Endothelial cell of umbilical vein (primary cell): Measurements from ENCODE around the gene INAVA. TPM values are rescaled to one million over a fixed set of nuclear protein-coding genes. Genes with fewer than 3 reads are reported as not detected.

Experiments
- BruUV-seq: library from RNA; stranded (reverse); fragments of 400-500 nt; replicated peaks from 2 replicates; lab custom pipeline; 2021; lab: Mats Ljungman, UMichigan
- CTCF ChIA-PET: fragments of 300-600, 350-600 bp; sonication (Branson Sonifier 250); formaldehyde crosslinking; loops from one replicate; lab custom pipeline; 2021; ENCODE audit warnings: antibody characterized with exemption, inconsistent platforms; lab: Charles Lee
- POLR2A ChIA-PET: fragments of 300-600, 350-600 bp; sonication (Branson Sonifier 250); formaldehyde crosslinking; loops from one replicate; lab custom pipeline; 2021; ENCODE audit warnings: antibody characterized with exemption, inconsistent platforms; lab: Charles Lee
- DNase-seq: peaks from one replicate; pipeline ENCODE4 v3.0.0-alpha.2; 2011; ENCODE audit warnings: low read depth, low spot score
- FAIRE-seq: peaks from 2 replicates; lab custom pipeline; 2011; peaks lifted over from hg19 to GRCh38; lab: Jason Lieb, UNC
- H2AFZ ChIP-seq: 2 replicates; pipeline ENCODE4 v1.6.0; 2012; ENCODE audit warnings: low read depth, low read length, control low read depth, inconsistent platforms
- H3K27ac ChIP-seq: 2 replicates; pipeline ENCODE4 v1.5.1; 2011; ENCODE audit warnings: low read depth, mild to moderate bottlenecking, control low read depth, low read length, moderate library complexity; ENCODE audit not compliant: insufficient read depth
- H3K27me3 ChIP-seq, 2 experiments: 2 replicates each; pipeline versions ENCODE4 v1.6.0 to v1.6.1; 2011; ENCODE audit warnings: low read length in 2 of 2, mixed read lengths in 1 of 2; ENCODE audit not compliant: control insufficient read depth in 2 of 2, insufficient read depth in 2 of 2
- H3K36me3 ChIP-seq, 2 experiments: 2 replicates in 1 of 2; 3 replicates in 1 of 2; pipeline ENCODE4 v1.5.1; 2011; ENCODE audit warnings: low read length in 2 of 2, mild to moderate bottlenecking in 1 of 2, moderate library complexity in 1 of 2; ENCODE audit not compliant: control insufficient read depth in 2 of 2, insufficient read depth in 2 of 2; ENCODE audit errors: extremely low read depth in 1 of 2
- H3K4me1 ChIP-seq: 3 replicates; pipeline ENCODE4 v1.5.1; 2011; ENCODE audit warnings: mild to moderate bottlenecking, low read length; ENCODE audit not compliant: control insufficient read depth, insufficient read depth; ENCODE audit errors: extremely low read depth
- H3K4me2 ChIP-seq: 2 replicates; pipeline ENCODE4 v1.6.1; 2011; ENCODE audit warnings: low read length, control low read depth, mixed read lengths; ENCODE audit not compliant: insufficient read depth
- H3K4me3 ChIP-seq, 3 experiments: fragments of 200-600 bp in 1 of 3; sonication (generic), shearing (Covaris generic) in 1 of 3; replicated peaks in 1 of 3; 2 replicates each; pipeline ENCODE4 v1.5.1; 2011 to 2016; ENCODE audit warnings: control low read depth in 3 of 3, low read length in 3 of 3, mild to moderate bottlenecking in 2 of 3, inconsistent platforms in 1 of 3, low read depth in 1 of 3, moderate library complexity in 1 of 3; ENCODE audit not compliant: insufficient read depth in 1 of 3
- H3K79me2 ChIP-seq: 2 replicates; pipeline ENCODE4 v1.6.0; 2012; ENCODE audit warnings: low read length, inconsistent platforms; ENCODE audit not compliant: control insufficient read depth, insufficient read depth
- H3K9ac ChIP-seq: replicated peaks from 2 replicates; pipeline ENCODE3; 2011; ENCODE audit warnings: low read length, control low read depth; ENCODE audit not compliant: insufficient read depth; ENCODE audit errors: extremely low read depth
- H3K9me1 ChIP-seq: replicated peaks from 3 replicates; pipeline ENCODE4 v1.6.0; 2011; ENCODE audit warnings: mild to moderate bottlenecking, low read length; ENCODE audit not compliant: control insufficient read depth, insufficient read depth; ENCODE audit errors: extremely low read depth
- H3K9me3 ChIP-seq: replicated peaks from 2 replicates; pipeline ENCODE4 v1.5.1; 2012; ENCODE audit warnings: low read length, inconsistent platforms; ENCODE audit not compliant: control insufficient read depth, insufficient read depth
- H4K20me1 ChIP-seq: replicated peaks from 2 replicates; pipeline ENCODE3; 2011; ENCODE audit warnings: mild to moderate bottlenecking, low read length; ENCODE audit not compliant: control insufficient read depth, insufficient read depth; ENCODE audit errors: extremely low read depth
- EZH2 ChIP-seq: IDR thresholded peaks from 2 replicates; pipeline ENCODE4 v1.6.1; 2012; ENCODE audit warnings: borderline replicate concordance, low read depth, mild to moderate bottlenecking, moderate library complexity, low read length, inconsistent platforms; ENCODE audit not compliant: severe bottlenecking
- FOS ChIP-seq: IDR thresholded peaks from 2 replicates; pipeline ENCODE4 v1.6.1; 2011; ENCODE audit warnings: mild to moderate bottlenecking, low read length, moderate library complexity, borderline replicate concordance; ENCODE audit not compliant: insufficient read depth
- GATA2 ChIP-seq: IDR thresholded peaks from 2 replicates; pipeline ENCODE4 v1.7.0; 2011; ENCODE audit warnings: low read depth, mild to moderate bottlenecking, moderate library complexity, mixed read lengths, low read length; ENCODE audit not compliant: insufficient read length, insufficient read depth
- JUN ChIP-seq: IDR thresholded peaks from 2 replicates; pipeline ENCODE4 v1.6.1; 2011; ENCODE audit warnings: borderline replicate concordance, low read depth; ENCODE audit not compliant: insufficient read length, insufficient read depth
- MAX ChIP-seq: IDR thresholded peaks from 2 replicates; pipeline ENCODE4 v1.6.1; 2011; ENCODE audit not compliant: insufficient read depth, insufficient read length
- MYC ChIP-seq: IDR thresholded peaks from one replicate; pipeline ENCODE4 v1.6.1; 2011; ENCODE audit warnings: mild to moderate bottlenecking, low read depth, low read length
- POLR2A ChIP-seq: IDR thresholded peaks from 2 replicates; pipeline ENCODE4 v1.6.1; 2012; ENCODE audit warnings: low read depth, mild to moderate bottlenecking, control low read depth, low read length
- POLR2AphosphoS5 ChIP-seq: IDR thresholded peaks from 2 replicates; pipeline ENCODE4 v1.6.1; 2012; ENCODE audit warnings: low read depth, mild to moderate bottlenecking, control low read depth, low read length, moderate library complexity; ENCODE audit not compliant: insufficient read depth
- dilution Hi-C: fragments of 300-500 bp; cut with MboI; formaldehyde crosslinking; loops from one replicate; pipeline ENCODE4 v1.15.0; 2019; ENCODE audit warnings: low sequenced_read_pairs; ENCODE audit not compliant: extremely low pct_ligation_motif_present
- intact Hi-C: fragments of 100-400 bp; cut with micrococcal nuclease; formaldehyde crosslinking; loops from one replicate; pipeline ENCODE4 v1.10.0; 2022
- polyA plus RNA-seq, 4 experiments: library from polyadenylated mRNA; depleted of rRNA in 3 of 4; stranded (reverse) in 3 of 4; unstranded in 1 of 4; fragments of >200 nt; gene quantifications; 2 replicates each; pipeline versions ENCODE4 v1.2.1 to v1.2.3, GENCODE V29; 2011 to 2012; ENCODE audit warnings: missing spikeins in 1 of 4
- total RNA-seq: library from RNA; stranded (reverse); gene quantifications from 2 replicates; pipeline ENCODE4 v1.2.3, GENCODE V29; 2021
- TF ChIP-seq, protein P1 (sequence below), 2 donors: IDR thresholded peaks; 1 replicate in 1 of 2; 2 replicates in 1 of 2; pipeline ENCODE4 v1.5.1; 2011; ENCODE audit warnings: low read length in 2 of 2, mild to moderate bottlenecking in 2 of 2, moderate library complexity in 2 of 2, control low read depth in 1 of 2, inconsistent platforms in 1 of 2, low read depth in 1 of 2; ENCODE audit not compliant: insufficient read depth in 1 of 2; ENCODE audit errors: extremely low read depth in 1 of 2

Gene INAVA
- total and polyA plus RNA-seq, 2 donors (not counting 3 experiments of a cell fraction or from before 2014, with no cell fraction given): 0.42 TPM; not detected in 1

DNA sequence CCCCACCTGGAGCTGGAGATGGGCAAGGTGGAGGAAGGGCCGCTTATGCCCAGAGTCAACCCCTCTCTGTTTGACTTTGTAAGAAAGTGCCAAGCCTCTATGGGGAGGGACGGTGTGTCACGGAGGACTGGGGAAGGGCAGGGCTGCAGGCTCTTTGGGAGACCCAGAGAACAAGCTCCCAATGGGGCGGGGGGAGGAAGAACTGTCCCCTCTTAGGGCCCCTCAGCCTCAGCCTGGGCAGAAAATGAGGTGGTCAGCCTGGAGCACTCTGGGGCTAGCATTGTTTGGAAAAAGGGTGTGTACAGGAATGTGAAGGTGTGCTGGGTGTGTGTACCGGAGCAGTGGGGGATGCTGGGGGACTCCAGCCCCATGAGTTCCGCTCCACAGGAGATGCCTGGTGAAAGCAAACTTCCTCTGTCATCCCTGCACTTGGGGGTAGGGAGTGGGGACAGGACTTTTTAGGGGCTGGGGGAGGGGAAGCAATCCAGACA, 1.2 kb upstream of the INAVA start:
- no peaks in the 10 kb centered on the region for H3K4me1 ChIP-seq

More for the DNA sequence above, 1.2 kb upstream of the INAVA start:
- no peak overlapping the region for H3K4me2 ChIP-seq
- no peaks in the 10 kb centered on the region for H3K9me3 ChIP-seq
- FAIRE-seq (no peak), DNase-seq (no peak)
- H2AFZ ChIP-seq: no peak overlapping the region
- H3K79me2 ChIP-seq: no peaks in the 10 kb centered on the region
- peaks cover 39 to 48% of the 10 kb centered on the region in 2 experiments for H3K27me3 ChIP-seq
- H3K9ac ChIP-seq: no peak overlapping the region
- CTCF ChIA-PET: no interaction called here
- H3K9me1 ChIP-seq: no peaks in the 10 kb centered on the region
- H4K20me1 ChIP-seq: no peaks in the 10 kb centered on the region
- TF ChIP-seq MYC (no peak), POLR2AphosphoS5 (no peak), JUN (no peak), FOS (no peak), GATA2 (no peak), EZH2 (no peak), MAX (no peak), POLR2A (no peak)
- TF ChIP-seq, protein P1, sequence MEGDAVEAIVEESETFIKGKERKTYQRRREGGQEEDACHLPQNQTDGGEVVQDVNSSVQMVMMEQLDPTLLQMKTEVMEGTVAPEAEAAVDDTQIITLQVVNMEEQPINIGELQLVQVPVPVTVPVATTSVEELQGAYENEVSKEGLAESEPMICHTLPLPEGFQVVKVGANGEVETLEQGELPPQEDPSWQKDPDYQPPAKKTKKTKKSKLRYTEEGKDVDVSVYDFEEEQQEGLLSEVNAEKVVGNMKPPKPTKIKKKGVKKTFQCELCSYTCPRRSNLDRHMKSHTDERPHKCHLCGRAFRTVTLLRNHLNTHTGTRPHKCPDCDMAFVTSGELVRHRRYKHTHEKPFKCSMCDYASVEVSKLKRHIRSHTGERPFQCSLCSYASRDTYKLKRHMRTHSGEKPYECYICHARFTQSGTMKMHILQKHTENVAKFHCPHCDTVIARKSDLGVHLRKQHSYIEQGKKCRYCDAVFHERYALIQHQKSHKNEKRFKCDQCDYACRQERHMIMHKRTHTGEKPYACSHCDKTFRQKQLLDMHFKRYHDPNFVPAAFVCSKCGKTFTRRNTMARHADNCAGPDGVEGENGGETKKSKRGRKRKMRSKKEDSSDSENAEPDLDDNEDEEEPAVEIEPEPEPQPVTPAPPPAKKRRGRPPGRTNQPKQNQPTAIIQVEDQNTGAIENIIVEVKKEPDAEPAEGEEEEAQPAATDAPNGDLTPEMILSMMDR (IDR thresholded peaks at IDR 0.05; ENCODE audit: extremely low read depth in 1 of 2, insufficient read depth in 1 of 2, low read depth in 1 of 2, low read length in 2 of 2): no peak
- no peak overlapping the region for H3K4me3 ChIP-seq
- intact Hi-C loops (loop anchor here (5.0 kb wide), 2 partner anchors 149 to 219 kb away; partner anchors contain the start of gene CACNA1S), dilution Hi-C loops (no loop called here)
- H3K36me3 ChIP-seq: no peaks in the 10 kb centered on the region
- no TSS peak for BruUV-seq
- POLR2A ChIA-PET: no interaction called here
- H3K27ac ChIP-seq: no peak overlapping the region
